Midbrain (tissue), 1 donor: ENCODE results near the gene DIAPH2.

Experiments
- DNase-seq: peaks from one replicate; lab custom pipeline; 2025; lab: John Stamatoyannopoulos, UW

DIAPH2 gene

DNA sequence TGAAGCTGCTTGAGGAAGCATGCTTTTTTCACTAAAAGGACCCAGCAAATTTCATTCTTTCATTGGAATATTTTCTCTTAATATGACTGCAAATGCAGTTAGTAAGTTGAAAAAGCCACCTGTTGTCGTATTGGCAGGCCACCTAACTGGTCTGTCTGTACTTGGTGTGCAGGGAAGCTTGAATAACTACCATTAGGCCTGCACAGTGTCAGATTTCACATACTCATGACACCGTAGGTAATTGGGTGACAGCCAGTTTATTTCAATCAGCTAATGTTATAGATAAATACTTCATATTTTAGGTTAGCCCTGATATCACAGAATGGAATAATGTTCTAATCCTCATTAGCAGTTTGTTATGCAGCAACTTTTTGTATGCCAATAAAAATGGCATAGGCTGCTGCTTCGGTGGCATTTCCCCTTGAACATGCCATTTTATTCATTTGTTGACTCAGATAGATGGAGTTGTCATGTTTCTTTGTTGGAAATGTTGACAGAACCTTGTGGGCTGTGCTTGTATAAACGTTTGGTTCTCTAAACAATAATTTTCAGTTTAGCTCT, 372.8 kb downstream of the DIAPH2 start:
- no peak for DNase-seq

DNA sequence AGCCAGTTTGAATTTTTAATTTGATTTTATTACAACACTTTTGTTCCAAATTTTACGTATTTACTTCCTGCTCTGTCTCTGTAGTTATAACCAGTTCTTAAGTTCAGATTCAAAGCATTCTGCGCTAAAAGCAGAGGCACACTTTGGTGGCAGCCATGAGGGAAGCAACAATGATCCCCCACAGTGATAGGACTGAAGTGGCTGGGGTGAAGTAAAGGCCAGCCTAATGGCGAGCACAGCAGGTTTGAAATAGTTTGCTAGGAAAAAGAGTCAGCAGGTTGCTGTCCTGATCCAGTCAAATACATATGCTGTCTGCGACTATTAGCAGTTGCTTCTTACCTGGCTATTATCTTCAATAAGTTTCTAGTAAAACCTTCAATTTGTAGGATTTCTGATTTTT, 375.4 kb downstream of the DIAPH2 start:
- DNase-seq, result no peak

DNA sequence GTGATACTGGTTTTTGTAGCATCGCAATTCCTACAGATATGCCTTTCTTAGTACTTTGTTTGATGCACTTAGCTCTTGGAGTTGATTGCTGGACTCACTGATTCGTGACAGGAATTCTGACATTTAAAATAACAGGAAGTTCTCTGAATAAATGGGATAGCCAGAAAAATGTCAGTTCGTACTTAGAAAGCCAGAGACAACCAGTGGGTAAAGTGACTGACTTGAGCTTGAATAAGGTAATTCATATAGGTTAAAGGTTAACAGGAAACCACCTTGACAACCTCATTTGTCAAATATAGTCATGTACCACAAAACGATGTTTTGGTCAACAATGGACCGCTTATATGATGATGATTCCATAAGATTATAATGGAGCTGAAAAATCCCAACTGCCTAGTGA, 380.4 kb downstream of the DIAPH2 start:
- no peak for DNase-seq

- DNase-seq, result no peak
Measured at GRCh38 chrX:97065973-97066372, 381.3 kb downstream of the DIAPH2 start.

GRCh38 chrX:97066381-97066780, 381.7 kb downstream of the DIAPH2 start:
- no peak for DNase-seq

DNA sequence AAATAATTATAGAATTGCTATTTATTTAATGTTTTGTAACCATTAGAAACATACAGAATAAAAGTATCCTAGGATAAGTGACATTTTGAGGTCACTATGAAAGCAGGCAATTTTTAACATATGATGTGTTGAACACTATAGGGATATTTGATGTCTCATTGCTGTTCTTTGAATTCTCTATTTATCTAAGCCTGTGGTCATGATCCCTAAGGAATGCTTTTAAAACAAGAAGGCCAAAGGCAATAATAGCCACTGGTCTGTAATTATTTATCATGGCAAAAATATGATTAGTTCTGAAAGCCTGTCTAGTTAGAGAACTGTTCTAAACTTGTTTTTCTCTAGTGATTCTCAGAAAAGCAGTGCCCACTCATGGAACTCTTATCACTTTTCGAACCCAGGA, 385.7 kb downstream of the DIAPH2 start:
- no peak for DNase-seq

GRCh38 chrX:97074400-97074799, 389.8 kb downstream of the DIAPH2 start:
- no peak for DNase-seq

- no peak for DNase-seq
Measured at GRCh38 chrX:97089116-97089515, 404.5 kb downstream of the DIAPH2 start.

DNA sequence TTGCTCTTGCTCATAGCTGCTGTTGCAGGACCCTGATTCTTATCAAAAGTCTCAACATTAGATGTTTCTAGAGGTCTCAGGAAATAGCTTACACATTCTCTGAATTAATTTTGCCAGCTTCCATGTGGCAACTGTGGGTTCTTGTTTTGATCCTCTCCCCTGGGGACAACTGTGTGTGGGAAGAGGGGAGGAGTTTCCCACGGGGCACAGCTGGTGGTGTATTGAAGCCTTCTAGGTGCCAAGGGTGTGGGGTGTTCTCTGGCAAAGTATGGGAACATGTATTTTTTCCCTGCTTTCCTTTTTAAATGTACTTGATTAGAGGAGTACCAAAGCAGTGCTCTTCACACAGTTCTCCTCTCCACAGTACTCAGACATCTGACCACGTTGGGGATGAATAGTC, 411.7 kb downstream of the DIAPH2 start:
- DNase-seq, result no peak

DNA sequence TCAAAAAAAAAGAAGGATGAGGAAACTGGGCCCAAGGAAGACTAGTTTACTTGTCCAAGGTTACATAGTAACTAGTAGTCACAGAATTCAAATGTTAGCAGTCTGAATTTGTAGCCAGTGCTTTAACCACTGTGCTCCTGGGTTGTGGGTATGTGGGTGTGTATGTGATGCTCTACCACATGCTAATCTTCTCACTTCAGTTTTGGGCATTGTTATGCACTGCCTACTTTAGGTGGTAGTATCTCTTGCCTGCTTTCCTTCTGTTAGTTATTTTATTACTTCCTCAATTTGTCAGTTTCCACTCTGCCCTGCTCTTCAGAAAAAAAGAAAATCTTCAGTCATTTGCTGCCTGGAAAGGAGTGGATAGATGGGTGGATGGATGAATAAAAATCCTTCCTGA, 418.3 kb downstream of the DIAPH2 start:
- no peak for DNase-seq

DNA sequence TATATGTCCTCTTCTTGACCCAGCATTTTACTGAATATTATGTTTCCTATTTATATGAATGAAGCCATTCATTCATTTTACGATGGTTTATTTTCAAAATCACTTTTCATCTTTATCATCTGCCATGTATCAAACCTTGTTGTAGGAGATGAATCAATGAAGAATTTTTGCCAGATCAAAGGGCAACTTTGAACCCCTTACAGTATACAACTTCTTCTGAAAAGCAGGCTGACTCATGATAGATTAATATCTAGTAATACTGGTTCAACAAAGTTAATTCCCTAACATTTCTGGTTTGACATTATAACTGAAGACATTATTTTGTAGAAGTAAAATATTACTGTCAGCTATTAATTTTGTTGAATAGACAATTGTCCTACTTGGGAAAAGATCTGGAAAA, 425.1 kb downstream of the DIAPH2 start:
- DNase-seq, result no peak

DNA sequence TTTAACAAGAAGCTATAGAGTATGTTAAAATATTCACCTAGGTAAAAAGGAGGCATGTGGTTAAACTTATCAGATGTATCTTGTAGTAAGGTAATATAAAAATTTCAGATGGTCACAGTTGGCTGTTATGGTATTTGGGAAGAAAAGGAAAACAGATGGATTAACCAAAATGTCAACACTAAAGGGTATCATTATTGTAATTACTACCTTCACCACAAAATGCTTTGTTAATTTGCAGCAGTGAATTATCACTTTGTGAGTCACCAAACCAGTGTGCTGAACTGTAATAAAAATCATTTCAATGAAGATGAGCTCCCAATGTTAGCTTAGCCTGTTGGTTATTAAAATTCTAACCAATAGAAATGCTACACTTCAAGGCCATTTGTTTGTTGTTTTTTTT, 432.9 kb downstream of the DIAPH2 start:
- no peak for DNase-seq

DNA sequence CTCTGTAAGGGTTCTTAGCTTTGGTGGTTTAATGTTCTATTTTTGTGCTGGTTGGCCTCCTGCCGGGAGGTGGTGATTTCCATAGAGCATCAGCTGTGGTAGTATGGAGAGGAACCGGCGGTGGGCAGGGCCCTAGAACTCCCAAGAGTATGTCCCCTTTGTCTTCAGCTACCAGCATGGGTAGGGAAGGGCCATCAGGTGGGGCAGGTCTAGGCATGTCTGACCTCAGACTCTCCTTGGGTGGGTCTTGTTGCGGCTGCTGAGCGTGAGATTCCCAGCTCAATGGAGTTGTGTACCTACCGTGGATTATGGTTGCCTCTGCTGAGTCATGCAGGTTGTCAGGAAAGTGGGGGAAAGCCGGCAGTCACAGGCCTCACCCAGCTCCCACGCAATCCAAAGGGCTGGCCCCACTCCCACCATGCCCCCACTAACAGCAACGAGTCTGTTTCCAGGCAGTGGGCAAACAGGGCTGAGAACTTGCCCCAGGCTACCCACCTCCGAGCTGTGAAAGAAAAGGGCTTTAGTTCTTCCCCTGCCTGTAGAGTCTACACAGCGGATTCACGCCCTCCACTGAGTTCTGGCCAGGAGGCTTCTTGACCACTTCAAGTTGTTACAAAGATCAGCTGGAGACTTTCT, 434.9 kb downstream of the DIAPH2 start:
- no peak for DNase-seq

GRCh38 chrX:97123001-97123400, 438.4 kb downstream of the DIAPH2 start:
- DNase-seq, result no peak

GRCh38 chrX:97126020-97126419, 441.4 kb downstream of the DIAPH2 start:
- no peak for DNase-seq

DNA sequence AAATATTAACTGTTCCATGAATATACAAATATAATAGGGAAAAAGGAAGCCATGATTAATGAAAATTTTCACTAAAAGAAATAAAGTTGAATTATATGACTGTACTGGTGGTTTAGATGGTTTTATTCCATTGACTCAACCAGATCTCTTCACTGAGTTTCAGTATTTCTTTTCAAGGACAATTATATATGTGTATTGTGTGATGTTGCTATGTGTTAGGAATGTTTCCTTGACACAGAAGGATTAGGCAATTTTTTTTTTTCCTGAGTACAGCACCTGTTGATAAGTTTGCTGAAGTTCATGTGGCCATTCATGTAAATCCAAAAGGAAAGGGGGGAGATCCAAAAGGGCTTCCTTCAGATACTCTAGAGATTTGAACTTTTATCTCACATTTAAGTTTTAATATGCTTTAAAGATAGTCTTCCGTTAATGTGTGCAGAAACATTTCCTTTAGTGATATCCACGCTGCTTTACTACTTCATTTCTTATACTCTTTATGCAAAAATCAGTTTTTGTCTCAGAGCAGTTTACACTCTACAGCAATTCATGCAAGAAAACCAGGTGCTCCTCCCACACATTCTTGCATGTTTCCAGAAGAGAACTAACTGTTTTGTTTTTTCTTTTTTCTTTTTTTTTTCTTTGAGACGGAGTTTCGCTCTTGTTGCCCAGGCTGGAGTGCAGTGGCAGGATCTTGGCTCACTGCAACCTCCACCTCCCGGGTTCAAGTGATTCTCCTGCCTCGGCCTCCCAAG, 448.2 kb downstream of the DIAPH2 start:
- no peak for DNase-seq

- DNase-seq, result no peak
Measured at GRCh38 chrX:97145934-97146333, 461.3 kb downstream of the DIAPH2 start.

GRCh38 chrX:97155816-97156215, 471.2 kb downstream of the DIAPH2 start:
- no peak for DNase-seq

DNA sequence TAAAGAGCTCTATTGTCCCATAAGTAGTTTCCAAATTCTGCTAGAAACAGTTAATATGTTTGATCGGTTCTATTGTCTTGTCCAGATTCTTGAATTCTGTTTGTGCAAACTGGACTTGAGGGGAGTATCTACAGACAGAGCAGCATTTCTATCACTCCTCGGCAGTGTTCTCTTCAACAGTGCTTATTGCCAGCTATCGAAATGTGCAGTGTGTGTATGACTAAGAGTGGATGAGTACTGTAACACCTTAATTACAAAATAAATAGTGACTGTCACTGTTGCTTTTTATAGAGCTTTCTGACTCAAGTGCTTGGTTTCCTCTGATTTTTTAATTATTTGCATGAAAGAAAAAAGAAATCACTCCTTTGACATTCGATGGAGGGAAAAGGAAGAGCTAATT, 473.6 kb downstream of the DIAPH2 start:
- DNase-seq, result no peak

DNA sequence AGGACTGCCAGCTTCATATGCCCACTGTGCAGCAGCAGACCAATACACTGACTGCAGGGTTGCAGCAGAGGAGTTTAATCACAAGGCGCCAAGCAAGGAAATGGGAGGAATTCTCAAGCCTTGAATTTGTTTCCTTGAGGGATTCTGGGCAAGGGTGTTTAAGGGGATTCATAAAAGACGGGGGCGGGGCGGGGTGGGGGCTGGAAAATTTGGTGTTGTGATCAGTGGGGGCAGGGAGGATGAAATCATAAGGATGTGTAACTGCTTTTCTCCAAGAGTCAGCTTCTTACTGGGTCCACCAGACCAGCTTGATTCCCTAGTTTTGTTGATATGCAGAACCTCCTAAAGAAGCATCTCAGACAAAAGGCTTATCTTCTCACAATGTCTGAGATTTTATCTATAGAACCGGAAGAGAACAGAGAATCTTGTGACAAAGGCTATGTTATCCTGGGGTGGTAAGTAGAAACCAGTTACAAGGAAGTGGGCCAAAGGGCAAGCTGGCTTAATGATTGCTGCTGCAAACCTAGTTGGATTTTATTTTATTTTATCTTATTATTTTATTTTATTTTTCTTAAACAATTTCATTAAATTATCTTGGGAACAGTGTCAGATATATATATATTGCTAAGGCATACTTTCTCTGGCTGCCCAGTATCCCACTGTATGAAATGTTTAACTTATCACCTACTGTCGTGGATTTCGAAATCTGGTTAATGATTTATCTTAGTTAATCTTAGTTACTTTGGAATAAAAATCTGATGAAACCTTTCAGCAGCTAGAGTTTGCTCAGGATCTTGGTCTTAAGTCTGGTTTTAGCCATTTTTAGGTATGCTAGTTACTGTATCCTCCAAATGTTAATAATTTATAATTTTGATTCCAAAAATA, 475.5 kb downstream of the DIAPH2 start:
- no peak for DNase-seq

- no peak for DNase-seq
Measured at GRCh38 chrX:97167333-97167732, 482.7 kb downstream of the DIAPH2 start.

DNA sequence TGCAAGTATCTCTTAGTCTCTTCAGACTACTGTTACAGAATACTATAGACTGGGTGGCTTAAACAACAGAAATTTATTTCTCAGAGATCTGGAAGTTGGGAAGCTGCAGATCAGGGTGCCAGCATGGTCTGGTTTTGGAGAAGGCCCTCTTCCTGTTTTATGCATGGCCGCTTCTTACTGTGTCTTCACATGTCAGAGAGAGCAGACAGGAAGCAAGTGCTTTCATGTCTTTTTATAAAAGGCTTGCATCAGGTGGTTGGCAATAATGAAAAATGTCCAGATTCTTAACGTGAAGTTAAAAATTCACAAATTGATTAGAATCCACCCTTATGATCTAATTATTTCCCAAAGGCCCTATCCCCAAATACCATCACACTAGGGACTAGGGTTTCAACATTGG, 484.0 kb downstream of the DIAPH2 start:
- DNase-seq, result no peak

DNA sequence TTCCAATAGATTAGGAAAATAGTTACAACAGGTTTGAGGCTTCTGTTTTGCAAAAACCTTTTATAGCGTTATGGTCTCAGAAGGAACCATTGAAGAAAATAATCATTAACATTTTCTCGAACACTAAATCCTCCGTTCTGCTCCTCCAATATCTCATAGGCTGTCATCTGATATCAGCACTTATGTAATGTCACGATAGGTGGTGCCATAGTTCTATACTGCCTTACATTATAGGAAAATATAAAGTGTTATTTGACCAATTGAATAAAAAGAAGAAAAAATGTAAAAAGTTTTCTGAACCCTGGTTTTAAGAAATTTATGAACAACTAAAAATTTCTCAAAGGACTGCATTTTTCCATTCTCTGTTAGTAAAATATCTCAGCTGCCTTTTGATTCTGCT, 490.5 kb downstream of the DIAPH2 start:
- DNase-seq, result no peak
